ENCODE measurements around the gene PTCH2.
A peak's percentile ranks its signal among the peaks of the same experiment; 100 is the strongest.
"Not testable (repeated sequence)": the region's sequence is repeated elsewhere in the genome, so short reads cannot be mapped to it uniquely, and the experiment has no call there.

PTCH2 gene

GRCh38 chr1:44819608-44820327 lies 23.3 kb downstream of the PTCH2 start:
- DNase-seq, result peak; percentile 86 to 95 (median 90)

GRCh38 chr1:44819196-44819607 lies 23.9 kb downstream of the PTCH2 start:
- no peak for DNase-seq

GRCh38 chr1:44817771-44818495 lies 25.1 kb downstream of the PTCH2 start:
- DNase-seq, result no peak

- no peak for DNase-seq
Observed at GRCh38 chr1:44817307-44817706, 25.7 kb downstream of the PTCH2 start.

- not testable (repeated sequence) for DNase-seq
Observed at GRCh38 chr1:44815926-44816325, 27.1 kb downstream of the PTCH2 start.

GRCh38 chr1:44812822-44813543 lies 30.1 kb downstream of the PTCH2 start:
- DNase-seq, result peak in 2 of 4 experiments; percentile 2 to 30

GRCh38 chr1:44811234-44811633 lies 31.8 kb downstream of the PTCH2 start:
- DNase-seq, result peak in 1 of 4 experiments; percentile 13

- not testable (repeated sequence) for DNase-seq
Observed at GRCh38 chr1:44810762-44811105, 32.3 kb downstream of the PTCH2 start.

GRCh38 chr1:44810101-44810761 lies 32.8 kb downstream of the PTCH2 start:
- DNase-seq, result peak; percentile 65 to 85 (median 76)

- DNase-seq, result peak; percentile 89 to 95 (median 92)
Observed at GRCh38 chr1:44808938-44809917, 33.8 kb downstream of the PTCH2 start.

- peak in 2 of 4 experiments; percentile 83 to 86 for DNase-seq
Observed at GRCh38 chr1:44808063-44808937, 34.8 kb downstream of the PTCH2 start, which contains the start of gene BTBD19. BTBD19 (plus strand) TSS chr1:44808523; CDS start chr1:44808821, 298 bp downstream.

- peak; percentile 98 to 99 (median 99) for DNase-seq
Observed at GRCh38 chr1:44807364-44808062, 35.5 kb downstream of the PTCH2 start.

GRCh38 chr1:44806704-44807363 lies 36.2 kb downstream of the PTCH2 start, which contains the start of gene DYNLT4:
DYNLT4 (minus strand) TSS chr1:44807351; CDS start chr1:44806668, 683 bp downstream.
- DNase-seq, result no peak

- DNase-seq, result no peak
Observed at GRCh38 chr1:44806025-44806703, 36.9 kb downstream of the PTCH2 start.

GRCh38 chr1:44805311-44806024 lies 37.6 kb downstream of the PTCH2 start:
- no peak for DNase-seq

GRCh38 chr1:44803312-44804095 lies 39.5 kb downstream of the PTCH2 start:
- peak in 1 of 4 experiments; percentile 18 for DNase-seq

- DNase-seq, result no peak
Observed at GRCh38 chr1:44803062-44803311, 40.1 kb downstream of the PTCH2 start.

Measured in suppressor macrophage (primary cell).